Raji (cell line): ENCODE results near the gene SRRM3.

ENCODE experiments used
- POLR2A ChIP-seq: IDR thresholded peaks from 2 replicates; pipeline ENCODE4 v1.6.1; 2011; ENCODE audit warnings: low read depth, low read length, control low read depth; ENCODE audit not compliant: insufficient read depth

SRRM3 gene

GRCh38 chr7:76257973-76258372, 56.3 kb downstream of the SRRM3 start:
- TF ChIP-seq POLR2A, result no peak

DNA sequence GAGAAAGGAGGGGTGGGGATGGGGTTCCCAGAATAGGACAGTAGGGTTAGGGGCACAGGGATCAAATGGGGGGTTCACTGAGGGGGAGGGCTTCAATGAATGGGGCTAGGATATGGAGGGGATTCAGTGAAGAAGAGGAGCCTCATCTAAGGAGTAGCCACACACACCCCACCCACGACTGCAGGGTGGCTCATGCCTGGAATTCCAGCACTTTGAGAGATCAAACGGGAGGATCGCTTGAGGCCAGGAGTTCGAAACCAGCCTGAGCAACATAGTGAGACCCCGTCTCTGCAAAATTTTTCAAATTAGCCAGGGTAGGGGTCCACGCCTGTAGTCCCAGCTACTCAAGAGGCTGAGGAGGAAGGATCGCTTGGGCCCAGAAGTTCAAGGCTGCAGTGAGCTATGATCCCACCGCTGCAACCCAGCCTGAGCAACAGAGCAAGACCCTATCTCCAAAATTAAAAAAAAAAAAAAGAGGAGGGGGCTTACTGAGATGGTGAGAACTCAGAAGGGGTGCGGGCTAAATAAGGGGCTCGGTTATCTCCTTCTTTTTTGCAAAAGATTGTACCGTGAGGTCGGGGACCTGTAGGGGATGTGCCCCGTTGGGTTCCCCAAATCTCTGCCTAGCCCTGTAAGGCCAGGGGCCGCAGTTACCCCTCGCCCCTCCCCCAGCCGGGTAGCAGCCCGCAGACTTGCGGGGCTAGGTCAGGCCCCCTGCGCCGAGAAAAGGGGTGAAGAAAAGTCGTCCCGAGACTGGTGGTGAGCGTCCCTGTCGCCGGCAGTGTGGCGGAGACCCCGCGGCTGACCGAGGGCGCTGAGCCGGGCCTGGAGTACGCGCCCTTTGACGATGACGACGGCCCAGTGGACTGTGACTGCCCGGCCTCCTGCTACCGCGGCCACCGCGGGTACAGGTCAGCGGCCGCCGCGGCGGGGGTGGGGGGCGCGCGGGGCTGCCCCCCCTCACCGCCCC, 57.7 kb downstream of the SRRM3 start:
- TF ChIP-seq POLR2A, result no peak

DNA sequence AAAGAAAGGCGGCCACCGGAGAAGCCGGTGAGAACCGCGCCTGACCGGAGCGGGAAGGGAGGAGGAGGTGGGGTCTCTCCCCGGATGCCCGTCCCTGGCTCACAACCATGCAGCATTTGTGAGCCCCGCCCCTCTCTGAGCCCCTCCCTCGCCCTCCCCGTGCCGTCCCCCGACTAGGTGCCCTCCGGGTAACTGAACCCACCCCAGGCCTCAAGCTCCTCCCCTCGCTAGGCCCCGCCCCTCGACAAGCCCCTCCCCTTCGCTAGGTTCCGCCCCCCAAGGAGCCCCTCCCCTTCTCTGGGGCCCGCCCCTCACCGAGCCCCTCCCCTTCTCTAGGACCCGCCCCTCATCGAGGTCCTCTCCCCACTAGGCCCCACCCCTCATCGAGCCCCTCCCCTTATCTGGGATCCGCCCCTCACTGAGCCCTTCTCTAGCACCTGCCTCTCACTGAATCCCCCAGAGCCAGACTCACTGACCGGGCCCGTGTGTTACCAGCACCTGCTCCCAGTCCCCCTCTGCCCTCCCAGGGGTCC, 58.5 kb downstream of the SRRM3 start:
- no peak for TF ChIP-seq POLR2A

DNA sequence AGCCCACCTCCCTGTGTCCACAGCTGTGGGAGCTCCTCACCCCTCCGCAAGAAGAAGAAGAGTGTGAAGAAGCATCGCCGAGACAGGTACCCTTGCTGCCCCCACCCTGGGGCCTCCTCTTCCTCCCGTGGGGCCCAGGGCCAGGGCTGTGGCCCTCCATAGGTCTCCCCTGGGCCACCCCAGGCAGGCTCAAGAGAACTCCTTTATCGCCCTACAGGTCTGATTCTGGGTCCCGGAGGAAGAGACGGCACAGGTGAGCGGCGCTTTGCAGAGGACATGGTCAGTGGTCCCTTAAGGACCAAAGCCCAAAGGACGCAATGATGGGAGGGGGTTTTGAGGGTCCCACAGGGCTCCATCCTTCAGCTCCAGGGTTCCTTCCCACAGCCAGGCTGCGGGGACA, 59.6 kb downstream of the SRRM3 start:
- no peak for TF ChIP-seq POLR2A

GRCh38 chr7:76261931-76262330, 60.2 kb downstream of the SRRM3 start:
- no peak for TF ChIP-seq POLR2A

DNA sequence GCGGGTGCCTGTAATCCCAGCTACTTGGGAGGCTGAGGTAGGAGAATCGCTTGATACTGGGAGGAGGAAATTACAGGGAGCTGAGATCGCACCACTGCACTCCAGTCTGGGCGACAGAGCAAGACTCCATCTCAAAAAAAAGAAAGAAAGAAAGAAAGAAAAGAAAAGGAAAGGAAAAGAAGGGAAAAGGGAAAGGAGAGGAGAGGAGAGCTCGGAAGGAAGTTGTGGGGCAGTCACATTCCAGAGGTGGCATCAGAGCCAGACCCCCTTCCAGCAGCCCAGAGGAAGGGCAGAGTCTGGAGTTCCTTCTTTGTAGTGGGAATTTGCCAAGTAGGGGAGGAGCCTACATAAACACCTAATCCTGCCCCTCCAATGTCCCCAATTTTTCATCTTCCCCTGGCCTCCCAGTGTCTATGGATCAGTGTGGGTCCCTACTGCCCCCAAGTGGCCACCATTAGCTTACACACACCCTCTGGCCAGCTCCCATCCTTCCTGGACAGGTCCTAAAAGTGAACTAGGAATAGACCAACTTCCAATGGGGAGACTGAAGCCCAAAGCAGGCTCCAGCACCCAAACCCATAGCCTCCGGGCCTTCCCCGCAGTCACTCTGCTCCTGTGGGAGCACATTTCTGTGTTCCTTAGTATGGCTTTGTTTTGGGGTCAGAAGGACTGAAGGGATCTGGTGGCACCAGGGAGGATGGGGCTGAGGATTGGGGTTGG, 61.1 kb downstream of the SRRM3 start:
- TF ChIP-seq POLR2A, result no peak

GRCh38 chr7:76265299-76265698, 63.6 kb downstream of the SRRM3 start:
- TF ChIP-seq POLR2A, result no peak

DNA sequence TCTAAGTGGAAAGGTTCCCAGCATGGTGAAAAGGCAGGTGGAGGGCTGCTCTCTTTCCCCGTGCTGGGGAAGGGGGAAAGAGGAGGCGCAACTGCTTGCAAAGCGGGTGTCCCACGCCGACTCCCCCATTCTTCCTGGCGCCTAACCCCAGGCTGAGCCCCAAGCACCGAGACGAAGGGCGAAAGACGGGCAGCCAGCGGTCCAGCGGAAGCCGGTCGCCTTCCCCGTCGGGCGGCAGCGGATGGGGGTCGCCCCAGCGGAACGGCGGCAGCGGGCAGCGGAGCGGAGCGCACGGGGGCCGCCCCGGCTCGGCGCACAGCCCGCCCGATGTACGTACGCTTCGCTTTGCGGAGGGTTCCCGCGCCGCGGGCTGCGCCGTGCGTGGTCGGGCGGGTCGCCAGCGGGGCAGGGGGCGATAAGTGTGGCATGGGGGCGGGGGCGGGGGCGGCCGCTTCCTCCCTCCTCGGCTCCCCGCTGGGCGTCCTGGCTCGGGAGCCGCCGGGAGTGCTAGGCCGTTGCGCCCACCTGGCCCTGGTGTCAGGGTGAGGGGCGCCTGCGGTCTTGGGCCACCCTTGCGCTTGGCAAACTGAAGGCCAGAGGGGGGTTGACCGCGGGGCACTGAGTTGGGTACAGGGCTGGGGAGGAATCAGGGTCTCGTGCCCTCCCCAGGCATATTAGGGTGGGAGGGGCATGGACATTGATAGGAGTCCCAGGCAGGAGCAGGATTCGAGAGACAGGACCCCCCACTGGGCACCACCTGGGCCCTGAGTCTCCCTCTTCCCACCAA, 65.6 kb downstream of the SRRM3 start:
- no peak for TF ChIP-seq POLR2A

DNA sequence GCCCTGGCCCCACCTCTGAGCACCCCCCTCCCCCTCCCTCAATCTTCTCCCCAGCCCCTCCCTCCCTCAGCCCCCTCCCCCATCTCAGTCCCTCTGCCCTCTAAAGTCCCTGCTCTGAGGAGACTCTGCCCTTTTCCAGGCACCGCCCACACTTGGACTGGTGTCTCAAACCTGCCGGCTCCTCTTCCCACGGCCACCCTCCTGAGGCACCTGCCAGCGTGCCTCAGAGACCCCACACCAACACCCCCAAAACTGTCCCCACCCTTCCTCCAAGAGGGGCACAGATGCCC, 66.1 kb downstream of the SRRM3 start:
- no peak for TF ChIP-seq POLR2A

DNA sequence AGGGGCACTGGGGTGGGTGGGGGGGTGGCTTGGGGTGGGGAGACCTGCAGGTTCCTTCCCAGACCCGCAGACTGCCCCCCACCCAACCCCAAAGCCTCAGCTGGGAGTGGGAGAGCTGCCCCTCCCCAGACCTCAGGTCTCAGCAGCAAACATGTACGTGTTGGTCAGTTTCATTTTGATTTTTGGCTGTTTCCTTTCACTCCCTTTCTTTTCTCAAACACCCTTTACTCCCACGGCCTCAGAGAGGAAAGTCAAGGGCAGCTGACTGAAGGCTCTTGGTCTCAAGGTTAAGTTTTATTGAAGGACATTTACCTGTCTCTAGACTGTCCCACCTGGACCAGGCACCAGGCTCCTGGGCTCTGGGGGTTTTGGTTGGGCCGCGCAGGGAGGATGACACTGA, 66.7 kb downstream of the SRRM3 start:
- no peak for TF ChIP-seq POLR2A

GRCh38 chr7:76269895-76270294, 68.2 kb downstream of the SRRM3 start:
- TF ChIP-seq POLR2A, result no peak

DNA sequence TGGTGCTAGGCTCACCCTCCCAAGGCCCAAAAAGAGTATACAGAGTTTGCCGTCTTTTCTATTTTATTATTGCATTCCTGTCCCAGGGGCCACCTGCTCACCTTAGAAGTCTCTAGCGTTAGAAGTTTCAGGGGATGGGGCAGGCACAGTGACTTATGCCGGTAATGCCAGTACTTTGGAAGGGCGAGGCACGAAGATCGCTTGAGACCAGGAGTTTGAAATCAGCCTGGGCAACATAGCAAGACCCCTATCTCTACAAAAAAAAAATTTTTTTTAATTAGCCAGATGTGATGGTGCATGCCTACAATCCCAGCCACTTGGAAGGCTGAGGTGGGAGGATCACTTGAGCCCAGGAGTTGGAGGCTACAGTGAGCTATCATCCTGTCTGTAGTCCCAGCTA, 70.4 kb downstream of the SRRM3 start:
- TF ChIP-seq POLR2A, result no peak

- TF ChIP-seq POLR2A, result no peak
These were observed 71.3 kb downstream of the SRRM3 start for GRCh38 chr7:76272851-76273497.

GRCh38 chr7:76273503-76273902, 71.8 kb downstream of the SRRM3 start:
- no peak for TF ChIP-seq POLR2A

DNA sequence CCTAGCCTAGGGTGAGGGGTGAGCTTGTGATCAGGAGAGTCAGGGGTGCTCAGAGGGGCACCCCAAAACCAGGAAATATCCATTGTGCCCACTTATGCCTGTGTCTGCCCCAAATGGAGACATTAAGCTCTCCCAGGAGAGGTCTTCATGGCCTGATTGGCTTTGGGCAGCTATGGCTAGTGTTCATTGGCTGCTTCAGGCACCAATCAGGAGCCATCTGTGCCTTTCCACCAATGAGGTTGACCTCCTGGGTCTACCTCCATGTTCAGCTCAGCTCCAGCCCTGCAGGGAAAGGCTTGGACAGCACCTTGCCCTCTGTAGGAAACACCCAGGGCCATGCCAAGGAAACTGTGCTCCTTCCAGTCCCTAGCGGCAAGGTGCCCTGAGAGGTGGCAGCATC, 76.8 kb downstream of the SRRM3 start:
- TF ChIP-seq POLR2A, result no peak

DNA sequence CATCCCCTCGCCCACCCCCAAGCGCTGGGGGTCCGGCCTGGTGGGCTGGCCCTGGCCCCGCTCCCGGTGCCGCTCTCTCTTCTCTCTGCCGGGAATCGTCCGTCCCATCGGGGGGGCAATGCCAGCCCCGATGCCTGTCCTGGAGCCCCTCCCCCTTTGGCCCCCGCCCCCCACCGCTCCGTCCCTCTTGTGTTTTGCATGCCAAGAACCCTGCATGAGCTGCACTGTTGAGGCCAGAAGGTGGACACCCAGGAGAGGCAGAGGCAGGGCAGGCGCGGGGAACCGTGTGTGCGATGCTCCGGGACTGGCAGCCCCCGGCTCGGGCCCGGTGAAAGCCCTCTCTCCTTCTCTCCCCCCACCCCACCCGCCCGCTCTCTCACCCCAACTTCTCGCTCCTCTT, 78.7 kb downstream of the SRRM3 start:
- no peak for TF ChIP-seq POLR2A
